NCI-H146 treated with DMSO at 0.1 percent for 48 hours (cell line): ENCODE measurements around the gene ATAD3A.
A peak's percentile ranks its signal among the peaks of the same experiment; 100 is the strongest.
"Not testable (repeated sequence)": the region's sequence is repeated elsewhere in the genome, so short reads cannot be mapped to it uniquely, and the experiment has no call there.

Experiments
- DNase-seq: peaks from one replicate; lab custom pipeline; 2025; ENCODE audit not compliant: unreplicated experiment; lab: John Stamatoyannopoulos, UW

The ATAD3A gene

GRCh38 chr1:1489231-1489630 lies 22.7 kb upstream of the ATAD3A start:
- DNase-seq = no peak

GRCh38 chr1:1489861-1490260 lies 22.1 kb upstream of the ATAD3A start:
- DNase-seq = no peak

GRCh38 chr1:1490633-1491230 lies 21.2 kb upstream of the ATAD3A start:
- no peak for DNase-seq

GRCh38 chr1:1491601-1492000 lies 20.4 kb upstream of the ATAD3A start:
- no peak for DNase-seq

GRCh38 chr1:1494311-1494710 lies 17.7 kb upstream of the ATAD3A start:
- not testable (repeated sequence) for DNase-seq

GRCh38 chr1:1495461-1495975 lies 16.4 kb upstream of the ATAD3A start:
- not testable (repeated sequence) for DNase-seq

- DNase-seq = peak; percentile 43
Measured at GRCh38 chr1:1504777-1505365, 7.1 kb upstream of the ATAD3A start.

- peak; percentile 28 for DNase-seq
Measured at GRCh38 chr1:1505366-1505798, 6.6 kb upstream of the ATAD3A start.

- DNase-seq = not testable (repeated sequence)
Measured at GRCh38 chr1:1505801-1506200, 6.2 kb upstream of the ATAD3A start.

- no peak for DNase-seq
Measured at GRCh38 chr1:1507305-1507704, 4.7 kb upstream of the ATAD3A start.

GRCh38 chr1:1508775-1509464 lies 3.0 kb upstream of the ATAD3A start:
- not testable (repeated sequence) for DNase-seq

GRCh38 chr1:1509465-1509850 lies 2.5 kb upstream of the ATAD3A start:
- DNase-seq = not testable (repeated sequence)

GRCh38 chr1:1510912-1511532 lies 940 bp upstream of the ATAD3A start:
- DNase-seq = peak; percentile 2

GRCh38 chr1:1512425-1512824 lies 463 bp downstream of the ATAD3A start:
- not testable (repeated sequence) for DNase-seq

- DNase-seq = not testable (repeated sequence)
Measured at GRCh38 chr1:1513675-1514074, 1.7 kb downstream of the ATAD3A start.

- DNase-seq = not testable (repeated sequence)
Measured at GRCh38 chr1:1514376-1514775, 2.4 kb downstream of the ATAD3A start.

GRCh38 chr1:1516923-1517322 lies 5.0 kb downstream of the ATAD3A start:
- not testable (repeated sequence) for DNase-seq

GRCh38 chr1:1517973-1518620 lies 6.1 kb downstream of the ATAD3A start:
- DNase-seq = no peak

- DNase-seq = not testable (repeated sequence)
Measured at GRCh38 chr1:1518621-1519007, 6.7 kb downstream of the ATAD3A start.

- not testable (repeated sequence) for DNase-seq
Measured at GRCh38 chr1:1519805-1520505, 8.0 kb downstream of the ATAD3A start.
